Activated CD8-positive, alpha-beta T cell treated with anti-CD3 and anti-CD28 coated beads for 36 hours (primary cell): ENCODE results near the gene PUM1. TPM values are rescaled to one million over a fixed set of nuclear protein-coding genes. Genes with fewer than 3 reads are reported as not detected.

Source experiments
- ATAC-seq: fragments of 200-7000 bp; cut with Tn5 transposase; one replicate; pipeline ENCODE4 v1.10.0; 2021; ENCODE audit warnings: mild to moderate bottlenecking, moderate library complexity
- CTCF ChIA-PET: fragments of 350-600 bp; sonication (Branson Sonifier 250); formaldehyde crosslinking; loops from one replicate; lab custom pipeline; 2021; ENCODE audit warnings: antibody characterized with exemption; lab: Charles Lee
- POLR2A ChIA-PET: fragments of 350-600 bp; sonication (Branson Sonifier 250); formaldehyde crosslinking; loops from one replicate; lab custom pipeline; 2021; ENCODE audit warnings: antibody characterized with exemption; lab: Charles Lee
- DNase-seq: peaks from one replicate; pipeline ENCODE4 v3.0.0-alpha.2; 2020
- H3K27ac Mint-ChIP-seq: one replicate; pipeline ENCODE4 v1.8.0; 2021; ENCODE audit warnings: mild to moderate bottlenecking, mixed read lengths
- H3K27me3 Mint-ChIP-seq: one replicate; pipeline ENCODE4 v1.8.0; 2021; ENCODE audit warnings: mixed read lengths
- H3K36me3 Mint-ChIP-seq: one replicate; pipeline ENCODE4 v1.8.0; 2021; ENCODE audit warnings: low read depth, mixed read lengths
- H3K4me1 Mint-ChIP-seq: one replicate; pipeline ENCODE4 v1.8.0; 2021; ENCODE audit warnings: low read depth, mixed read lengths
- H3K4me3 Mint-ChIP-seq: one replicate; pipeline ENCODE4 v1.8.0; 2021; ENCODE audit warnings: mild to moderate bottlenecking, moderate library complexity, mixed read lengths
- H3K9me3 Mint-ChIP-seq: one replicate; pipeline ENCODE4 v1.8.0; 2021; ENCODE audit warnings: mixed read lengths
- intact Hi-C: fragments of 100-400 bp; cut with micrococcal nuclease; formaldehyde crosslinking; loops from one replicate; pipeline ENCODE4 v1.10.0; 2022
- total RNA-seq, 2 experiments: library from RNA; stranded (reverse); gene quantifications; one replicate each; pipeline ENCODE4 v1.2.3, GENCODE V29; 2021
- TF ChIP-seq, protein P1 (sequence below): fragments of 200-600 bp; IDR thresholded peaks from one replicate; pipeline ENCODE4 v1.8.0; 2022; ENCODE audit warnings: antibody characterized with exemption, mild to moderate bottlenecking

Gene PUM1
- total RNA-seq, 2 experiments from 2014 or later = 98.0 to 99.0 TPM

- POLR2A ChIA-PET = no interaction called here
- intact Hi-C loops = no loop called here
- no peaks in the 10 kb centered on the region for H3K36me3 Mint-ChIP-seq
- TF ChIP-seq, protein P1, sequence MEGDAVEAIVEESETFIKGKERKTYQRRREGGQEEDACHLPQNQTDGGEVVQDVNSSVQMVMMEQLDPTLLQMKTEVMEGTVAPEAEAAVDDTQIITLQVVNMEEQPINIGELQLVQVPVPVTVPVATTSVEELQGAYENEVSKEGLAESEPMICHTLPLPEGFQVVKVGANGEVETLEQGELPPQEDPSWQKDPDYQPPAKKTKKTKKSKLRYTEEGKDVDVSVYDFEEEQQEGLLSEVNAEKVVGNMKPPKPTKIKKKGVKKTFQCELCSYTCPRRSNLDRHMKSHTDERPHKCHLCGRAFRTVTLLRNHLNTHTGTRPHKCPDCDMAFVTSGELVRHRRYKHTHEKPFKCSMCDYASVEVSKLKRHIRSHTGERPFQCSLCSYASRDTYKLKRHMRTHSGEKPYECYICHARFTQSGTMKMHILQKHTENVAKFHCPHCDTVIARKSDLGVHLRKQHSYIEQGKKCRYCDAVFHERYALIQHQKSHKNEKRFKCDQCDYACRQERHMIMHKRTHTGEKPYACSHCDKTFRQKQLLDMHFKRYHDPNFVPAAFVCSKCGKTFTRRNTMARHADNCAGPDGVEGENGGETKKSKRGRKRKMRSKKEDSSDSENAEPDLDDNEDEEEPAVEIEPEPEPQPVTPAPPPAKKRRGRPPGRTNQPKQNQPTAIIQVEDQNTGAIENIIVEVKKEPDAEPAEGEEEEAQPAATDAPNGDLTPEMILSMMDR = no peak
- DNase-seq (no peak), ATAC-seq (no peak)
- H3K9me3 Mint-ChIP-seq = no peaks in the 10 kb centered on the region
- H3K27me3 Mint-ChIP-seq = peaks cover 29% of the 10 kb centered on the region
- H3K4me1 Mint-ChIP-seq = peaks cover 6% of the 10 kb centered on the region
- CTCF ChIA-PET = interaction anchor here (0.8 to 6.1 kb wide), 2 partner anchors 102 to 124 kb away, joined by 3 to 38 read pairs; no protein-coding TSS in a partner anchor
- H3K4me3 Mint-ChIP-seq = no peak overlapping the region
- H3K27ac Mint-ChIP-seq = no peak overlapping the region
Measured at GRCh38 chr1:30903343-30904034, 162.0 kb downstream of the PUM1 start.

- H3K27ac Mint-ChIP-seq = no peak overlapping the region
- TF ChIP-seq, protein P1 = no peak
- DNase-seq = no peak
- no peaks in the 10 kb centered on the region for H3K9me3 Mint-ChIP-seq
- no peaks in the 10 kb centered on the region for H3K36me3 Mint-ChIP-seq
- CTCF ChIA-PET = interaction anchor here (0.8 to 6.1 kb wide), 2 partner anchors 101 to 123 kb away, joined by 3 to 38 read pairs; no protein-coding TSS in a partner anchor
- no peak overlapping the region for H3K4me3 Mint-ChIP-seq
- POLR2A ChIA-PET = no interaction called here
- ATAC-seq = no peak
- peaks cover 5% of the 10 kb centered on the region for H3K4me1 Mint-ChIP-seq
- intact Hi-C loops = no loop called here
- H3K27me3 Mint-ChIP-seq = peaks cover 27% of the 10 kb centered on the region
Measured at GRCh38 chr1:30902593-30903290, 162.8 kb downstream of the PUM1 start.

DNA sequence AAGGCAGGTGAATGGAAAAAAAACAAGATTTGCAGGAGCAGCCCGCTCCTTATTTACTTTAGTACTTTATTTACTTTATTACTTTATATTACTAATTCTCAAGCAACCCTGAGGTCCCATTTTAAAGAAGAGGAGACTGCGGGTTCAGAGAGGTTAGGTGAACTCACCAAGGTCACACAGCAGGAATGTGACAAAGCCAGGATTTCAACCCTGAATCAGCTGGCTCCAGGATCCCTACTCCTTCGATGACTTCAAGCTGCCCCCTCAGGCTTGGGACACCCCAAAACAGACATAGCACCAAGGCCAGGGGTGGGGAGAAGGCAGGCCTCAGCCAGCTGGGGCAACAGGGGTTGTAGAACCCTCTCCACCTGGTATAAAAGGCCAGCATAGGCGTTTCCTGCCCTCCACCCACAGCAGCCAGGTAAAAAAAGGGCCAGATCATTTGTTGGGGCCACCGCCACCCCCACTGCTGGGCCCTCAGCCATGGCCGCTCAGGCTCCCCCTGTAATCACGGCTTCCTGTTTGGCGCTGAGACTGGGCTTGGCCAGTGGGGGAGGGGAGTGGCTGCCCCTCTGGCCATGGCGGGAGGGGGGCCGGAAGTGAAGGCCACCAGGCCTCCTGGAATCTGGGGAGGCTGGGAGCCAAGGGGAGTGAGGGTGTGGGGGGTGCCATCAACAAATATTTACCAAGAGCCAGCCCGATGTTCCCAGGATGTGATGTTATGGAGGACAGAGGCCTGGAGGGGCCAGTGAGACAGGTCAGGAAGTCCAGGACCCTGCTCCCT is 163.5 kb downstream of the PUM1 start:
- Mint-ChIP-seq H3K36me3 (no peaks in the 10 kb centered on the region), H3K27ac (no peak overlapping the region), H3K4me3 (no peak overlapping the region), H3K4me1 (no peaks in the 10 kb centered on the region), H3K9me3 (no peaks in the 10 kb centered on the region), H3K27me3 (peaks cover 21% of the 10 kb centered on the region)
- DNase-seq = no peak
- intact Hi-C loops = no loop called here
- no peak for ATAC-seq
- ChIA-PET CTCF (interaction anchor here (1.5 to 6.1 kb wide), 2 partner anchors 17 to 100 kb away, joined by 3 to 38 read pairs; no protein-coding TSS in a partner anchor), POLR2A (interaction anchor here (1.4 kb wide), 1 partner anchor 15 kb away, joined by 4 read pairs; no protein-coding TSS in a partner anchor)
- TF ChIP-seq, protein P1 = no peak

DNA sequence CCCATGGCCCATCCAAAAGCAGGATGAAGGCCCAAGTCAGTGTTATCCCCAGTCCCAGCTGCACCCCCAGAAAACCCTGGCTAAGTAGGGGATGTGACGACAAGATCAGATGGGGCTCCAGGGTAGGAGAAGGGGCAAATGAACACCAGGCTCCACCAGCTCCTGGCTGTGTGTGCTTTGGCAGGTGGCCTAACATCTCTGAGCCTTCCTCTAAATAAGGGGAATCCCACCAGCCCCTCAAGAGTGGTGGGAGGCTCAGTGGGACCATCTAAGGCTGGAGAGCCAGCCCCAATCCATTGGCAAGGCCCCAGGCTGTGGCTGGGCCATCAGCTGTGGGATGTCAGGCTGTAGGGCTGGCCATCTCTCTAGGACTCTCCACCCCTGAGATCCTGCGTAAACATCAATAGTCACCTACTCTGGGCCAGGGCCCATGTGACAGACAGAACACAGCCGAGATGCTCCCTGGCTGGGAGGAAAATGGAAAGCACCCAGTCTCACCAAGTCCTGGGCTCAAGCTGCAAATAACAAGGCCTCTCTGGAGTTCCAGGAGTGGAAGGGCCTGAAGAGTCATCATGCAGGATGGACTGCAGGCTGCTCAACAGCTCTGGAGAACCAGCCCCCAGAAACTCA is 164.5 kb downstream of the PUM1 start:
- Mint-ChIP-seq H3K27me3 (peaks cover 19% of the 10 kb centered on the region), H3K36me3 (no peaks in the 10 kb centered on the region), H3K4me1 (no peaks in the 10 kb centered on the region), H3K4me3 (no peak overlapping the region), H3K27ac (no peak overlapping the region), H3K9me3 (no peaks in the 10 kb centered on the region)
- CTCF ChIA-PET = interaction anchor here (0.6 to 6.1 kb wide), 3 partner anchors 18 to 211 kb away, joined by 3 to 38 read pairs (median 3); no protein-coding TSS in a partner anchor
- ATAC-seq (no peak), DNase-seq (no peak)
- TF ChIP-seq, protein P1 = no peak
- intact Hi-C loops = no loop called here
- POLR2A ChIA-PET = interaction anchor here (1.4 kb wide), 1 partner anchor 14 kb away, joined by 4 read pairs; no protein-coding TSS in a partner anchor
